Sigmoid colon (tissue), 7 donors: ENCODE data around the gene MUC6. TPM values are rescaled to one million over a fixed set of nuclear protein-coding genes. Genes with fewer than 3 reads are reported as not detected.

Experiments used
- DNase-seq: peaks from one replicate; pipeline ENCODE4 v3.0.0-alpha.2; 2019
- H3K27ac ChIP-seq, 4 donors: fragments of 200-600 bp; sonication (generic); one replicate each; pipeline ENCODE4 v1.5.1; 2016 to 2019; ENCODE audit warnings: mild to moderate bottlenecking in 1 of 4
- H3K27me3 ChIP-seq, 3 donors: fragments of 200-600 bp; sonication (generic); one replicate each; pipeline ENCODE4 v1.5.1; 2019; ENCODE audit warnings: mild to moderate bottlenecking in 1 of 3
- H3K36me3 ChIP-seq, 4 donors: fragments of 200-600 bp; sonication (generic); one replicate each; pipeline ENCODE4 v1.5.1; 2016 to 2019
- H3K4me1 ChIP-seq, 4 donors: fragments of 200-600 bp; sonication (generic); one replicate each; pipeline ENCODE4 v1.5.1; 2017 to 2019
- H3K4me3 ChIP-seq, 4 donors: fragments of 200-600 bp; sonication (generic); one replicate each; pipeline ENCODE4 v1.5.1; 2017 to 2019; ENCODE audit warnings: mild to moderate bottlenecking in 2 of 4, moderate library complexity in 1 of 4
- H3K9me3 ChIP-seq, 4 donors: fragments of 200-600 bp in 3 of 4; sonication (generic) in 3 of 4; one replicate each; pipeline versions ENCODE4 v1.5.1 to v1.6.1; 2013 to 2019
- EP300 ChIP-seq, 4 donors: sonication (generic); formaldehyde crosslinking; IDR thresholded peaks; one replicate each; pipeline ENCODE4 v1.6.1; 2017; ENCODE audit warnings: antibody characterized with exemption in 4 of 4
- POLR2A ChIP-seq, 2 donors: fragments of 450-650 bp; IDR thresholded peaks; one replicate each; pipeline ENCODE4 v1.6.1; 2016; ENCODE audit warnings: antibody characterized with exemption in 2 of 2, mild to moderate bottlenecking in 2 of 2, moderate library complexity in 2 of 2
- POLR2AphosphoS5 ChIP-seq, 4 donors: sonication (generic); formaldehyde crosslinking; IDR thresholded peaks; one replicate each; pipeline ENCODE4 v1.6.1; 2017; ENCODE audit warnings: antibody characterized with exemption in 4 of 4
- WGBS, 2 donors: extraction: QIAGEN DNeasy Blood & Tissue Kit; methylation state at CpG; one replicate each; pipeline ENCODE4 v1.1.7; 2013; 5-methylcytosine and 5-hydroxymethylcytosine counted together
- intact Hi-C: fragments of 100-400 bp; cut with DNase I; formaldehyde crosslinking; loops from one replicate; pipeline ENCODE4 v1.15.1; 2023
- polyA plus RNA-seq, 3 donors: library from polyadenylated mRNA; stranded (reverse); fragments of 200-250 nt; gene quantifications; one replicate each; pipeline ENCODE4 v1.2.3, GENCODE V29; 2013
- total RNA-seq, 4 donors: library from RNA; depleted of rRNA; stranded (reverse); fragments of >200 nt; gene quantifications; one replicate each; pipeline ENCODE4 v1.1.0, GENCODE V29; 2016
- TF ChIP-seq, protein P1 (sequence below), 4 experiments: fragments of 450-650 bp in 3 of 4; fragments of 200-600 bp in 1 of 4; IDR thresholded peaks; one replicate each; pipeline ENCODE4 v1.5.1; 2016 to 2019; ENCODE audit warnings: antibody characterized with exemption in 4 of 4, mild to moderate bottlenecking in 3 of 4, moderate library complexity in 2 of 4
- donor health status: healthy with polysubstance abuse.
- donor health status: Bipolar disorder and iron deficiency.
- donor health status: healthy.

Gene MUC6
- total and polyA plus RNA-seq, 7 donors, result under 0.01 to 0.04 TPM; not detected in 5

DNA sequence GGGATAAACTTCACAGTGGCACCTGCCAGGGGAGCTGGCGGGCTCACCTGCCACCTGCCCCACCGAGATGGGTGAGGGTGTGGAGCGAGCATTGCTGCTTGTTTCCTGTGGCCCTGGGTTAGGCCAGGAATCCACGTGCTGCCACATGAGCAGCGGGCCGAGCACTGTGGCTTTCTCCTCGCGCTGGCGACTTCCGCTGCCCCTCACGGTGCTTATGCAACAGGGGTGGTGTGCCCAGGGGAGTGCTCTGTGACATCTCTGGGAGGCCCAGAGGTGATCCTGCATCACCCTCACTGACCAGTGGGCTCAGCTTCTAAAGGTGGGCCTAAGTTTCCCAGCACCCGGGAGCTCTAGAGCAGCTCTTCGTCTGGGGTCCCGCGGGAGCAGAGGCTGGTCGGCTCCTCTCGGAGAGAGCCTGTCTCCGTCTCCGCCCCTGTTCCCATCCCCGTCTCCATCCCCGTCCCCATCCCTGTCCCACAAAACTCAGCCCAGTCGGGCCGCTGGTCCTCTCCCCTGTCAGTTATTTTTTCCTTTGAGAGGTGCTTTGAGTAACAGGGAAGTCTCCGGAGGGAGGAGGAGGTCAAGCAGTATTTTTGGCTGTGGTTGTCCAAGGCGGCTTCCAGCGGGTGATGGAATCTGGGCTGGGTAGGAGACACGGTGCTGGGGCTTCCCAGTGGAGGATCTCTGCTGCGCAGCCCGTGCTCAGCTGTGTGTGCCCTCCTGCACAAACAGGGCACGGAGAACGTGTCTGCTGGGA is 68.3 kb downstream of the MUC6 start:
- 90 to 93% methylated on average over 31 of the region's 31 CpGs for WGBS, 2 donors

DNA sequence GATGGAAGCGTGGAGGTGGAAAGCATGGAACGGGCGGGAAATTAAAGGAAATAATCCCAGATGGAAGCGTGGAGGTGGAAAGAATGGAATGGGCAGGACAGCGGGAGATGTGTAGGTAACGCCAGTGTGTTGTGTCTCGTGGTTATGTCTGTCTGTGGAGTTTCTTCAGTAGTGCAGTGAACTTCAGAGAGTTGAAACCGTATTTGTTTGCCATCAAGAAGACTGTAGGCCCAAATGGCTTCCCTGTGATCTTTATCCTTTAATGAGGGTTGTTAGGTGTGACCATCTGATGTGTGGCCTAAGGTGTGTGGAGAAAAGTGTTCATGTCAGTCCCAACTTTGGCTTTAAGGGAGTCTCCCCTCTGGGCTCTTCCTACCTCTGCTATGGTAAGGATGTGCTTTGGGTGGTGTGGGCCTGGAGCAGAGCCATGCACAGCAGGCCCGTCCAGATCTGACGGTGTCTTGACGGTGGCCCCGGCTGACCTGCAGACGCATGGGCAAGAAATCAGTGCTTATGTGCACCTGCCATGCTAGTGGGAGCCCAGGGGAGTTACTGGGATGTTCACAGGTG is 71.2 kb downstream of the MUC6 start:
- intact Hi-C loops, result no loop called here
- TF ChIP-seq EP300 (IDR thresholded peaks at IDR 0.05), result no peak
- TF ChIP-seq POLR2A (IDR thresholded peaks at IDR 0.05), result no peak
- TF ChIP-seq, protein P1, sequence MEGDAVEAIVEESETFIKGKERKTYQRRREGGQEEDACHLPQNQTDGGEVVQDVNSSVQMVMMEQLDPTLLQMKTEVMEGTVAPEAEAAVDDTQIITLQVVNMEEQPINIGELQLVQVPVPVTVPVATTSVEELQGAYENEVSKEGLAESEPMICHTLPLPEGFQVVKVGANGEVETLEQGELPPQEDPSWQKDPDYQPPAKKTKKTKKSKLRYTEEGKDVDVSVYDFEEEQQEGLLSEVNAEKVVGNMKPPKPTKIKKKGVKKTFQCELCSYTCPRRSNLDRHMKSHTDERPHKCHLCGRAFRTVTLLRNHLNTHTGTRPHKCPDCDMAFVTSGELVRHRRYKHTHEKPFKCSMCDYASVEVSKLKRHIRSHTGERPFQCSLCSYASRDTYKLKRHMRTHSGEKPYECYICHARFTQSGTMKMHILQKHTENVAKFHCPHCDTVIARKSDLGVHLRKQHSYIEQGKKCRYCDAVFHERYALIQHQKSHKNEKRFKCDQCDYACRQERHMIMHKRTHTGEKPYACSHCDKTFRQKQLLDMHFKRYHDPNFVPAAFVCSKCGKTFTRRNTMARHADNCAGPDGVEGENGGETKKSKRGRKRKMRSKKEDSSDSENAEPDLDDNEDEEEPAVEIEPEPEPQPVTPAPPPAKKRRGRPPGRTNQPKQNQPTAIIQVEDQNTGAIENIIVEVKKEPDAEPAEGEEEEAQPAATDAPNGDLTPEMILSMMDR (IDR thresholded peaks at IDR 0.05), result no peak
- TF ChIP-seq POLR2AphosphoS5 (IDR thresholded peaks at IDR 0.05), result no peak
- H3K4me1 ChIP-seq, result peaks cover 0 to 11% (median 9%) of the 10 kb centered on the region in 4 donors
- no peaks in the 10 kb centered on the region for H3K27me3 ChIP-seq
- H3K36me3 ChIP-seq, result peaks cover 2 to 51% (median 24%) of the 10 kb centered on the region in 4 donors
- no peak overlapping the region for H3K27ac ChIP-seq
- no peak overlapping the region for H3K4me3 ChIP-seq
- 92 to 95% methylated on average over 13 of the region's 13 CpGs for WGBS, 2 donors
- H3K9me3 ChIP-seq, result no peaks in the 10 kb centered on the region
- DNase-seq, result no peak

More for the DNA sequence above, 68.3 kb downstream of the MUC6 start:
- TF ChIP-seq POLR2A (IDR thresholded peaks at IDR 0.05) (no peak), POLR2AphosphoS5 (IDR thresholded peaks at IDR 0.05) (no peak), EP300 (IDR thresholded peaks at IDR 0.05) (no peak)
- TF ChIP-seq, protein P1 (IDR thresholded peaks at IDR 0.05), result no peak
- H3K4me1 ChIP-seq, result peaks cover 0 to 11% (median 9%) of the 10 kb centered on the region in 4 donors
- H3K9me3 ChIP-seq, result no peaks in the 10 kb centered on the region
- intact Hi-C loops, result no loop called here
- no peak overlapping the region for H3K27ac ChIP-seq
- H3K27me3 ChIP-seq, result no peaks in the 10 kb centered on the region
- no peak for DNase-seq
- peaks cover 15 to 51% (median 25%) of the 10 kb centered on the region in 4 donors for H3K36me3 ChIP-seq
- no peak overlapping the region for H3K4me3 ChIP-seq

DNA sequence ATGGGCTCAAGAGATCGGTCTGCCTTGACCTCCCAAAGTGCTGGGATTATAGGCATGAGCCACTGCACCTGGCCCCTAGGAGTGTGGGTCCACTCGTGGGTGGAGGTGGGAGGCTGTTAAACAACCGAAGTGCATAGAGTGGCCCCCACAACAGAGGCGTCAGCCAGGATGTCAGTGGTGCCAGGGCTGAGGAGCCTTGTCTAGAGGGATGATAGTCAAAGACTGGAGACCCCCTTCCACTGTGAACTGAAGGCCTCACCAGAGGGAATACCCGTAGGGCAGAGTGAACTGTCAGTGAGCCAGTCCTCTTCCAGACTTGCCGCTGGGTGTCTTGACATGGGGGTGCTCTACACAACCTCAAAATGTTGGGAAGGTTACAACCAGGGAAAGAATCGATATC is 72.7 kb downstream of the MUC6 start:
- 97 to 99% methylated on average over 7 of the region's 7 CpGs for WGBS, 2 donors
- intact Hi-C loops, result no loop called here
- H3K4me1 ChIP-seq, result peaks cover 0 to 11% (median 9%) of the 10 kb centered on the region in 4 donors
- DNase-seq, result no peak
- no peak overlapping the region for H3K4me3 ChIP-seq
- no peak overlapping the region for H3K27ac ChIP-seq
- TF ChIP-seq, protein P1 (IDR thresholded peaks at IDR 0.05), result no peak
- TF ChIP-seq EP300 (IDR thresholded peaks at IDR 0.05), result no peak
- TF ChIP-seq POLR2A (IDR thresholded peaks at IDR 0.05), result no peak
- no peak for TF ChIP-seq POLR2AphosphoS5 (IDR thresholded peaks at IDR 0.05)
- peaks cover 7 to 55% (median 30%) of the 10 kb centered on the region in 4 donors for H3K36me3 ChIP-seq
- H3K27me3 ChIP-seq, result no peaks in the 10 kb centered on the region
- H3K9me3 ChIP-seq, result no peaks in the 10 kb centered on the region

Other genes with a start within 250 kb of the MUC6 start
- gene CEND1, start 246.6 kb downstream of the MUC6 start, total RNA-seq, result 1 to 10 TPM; 1.8 to 3.6 (median 2.6) TPM
- gene CEND1, start 246.6 kb downstream of the MUC6 start, polyA plus RNA-seq, result 1 to 10 TPM in 1 of 3 donors, not detected in 2; 2.0 TPM
- gene SLC25A22, start 238.4 kb downstream of the MUC6 start, total RNA-seq, result 1 to 10 TPM; 3.8 to 7.2 (median 5.4) TPM
- 10 to 100 TPM in 1 of 3 donors, 1 to 10 TPM in 2; 7.8 to 26.4 (median 9.7) TPM for gene SLC25A22, start 238.4 kb downstream of the MUC6 start, polyA plus RNA-seq
- gene PIDD1, start 231.5 kb downstream of the MUC6 start, total RNA-seq, result 10 to 100 TPM in 2 of 4 donors, 1 to 10 TPM in 2; 6.7 to 26.6 (median 11.4) TPM
- 10 to 100 TPM in 1 of 3 donors, 1 to 10 TPM in 2; 4.9 to 28.8 (median 6.0) TPM for gene PIDD1, start 231.5 kb downstream of the MUC6 start, polyA plus RNA-seq
- 100 to 1,000 TPM; 405 to 632 (median 412) TPM for gene RPLP2, start 226.8 kb downstream of the MUC6 start, total RNA-seq
- gene RPLP2, start 226.8 kb downstream of the MUC6 start, polyA plus RNA-seq, result 1,000 to 10,000 TPM; 1,208 to 2,533 (median 1,777) TPM
- 10 to 100 TPM; 26.3 to 39.6 (median 34.6) TPM for gene PNPLA2, start 217.8 kb downstream of the MUC6 start, total RNA-seq
- 100 to 1,000 TPM in 1 of 3 donors, 10 to 100 TPM in 2; 35.4 to 137 (median 47.6) TPM for gene PNPLA2, start 217.8 kb downstream of the MUC6 start, polyA plus RNA-seq
- gene CRACR2B, start 208.8 kb downstream of the MUC6 start, total RNA-seq, result 1 to 10 TPM; 1.5 to 9.5 (median 4.6) TPM
- 100 to 1,000 TPM in 1 of 3 donors, 10 to 100 TPM in 2; 32.1 to 149 (median 46.8) TPM for gene CRACR2B, start 208.8 kb downstream of the MUC6 start, polyA plus RNA-seq
- 100 to 1,000 TPM in 3 of 4 donors, 10 to 100 TPM in 1; 84.4 to 343 (median 278) TPM for gene CD151, start 203.8 kb downstream of the MUC6 start, total RNA-seq
- 100 to 1,000 TPM in 1 of 3 donors, 10 to 100 TPM in 2; 91.9 to 436 (median 92.7) TPM for gene CD151, start 203.8 kb downstream of the MUC6 start, polyA plus RNA-seq
- gene POLR2L, start 194.2 kb downstream of the MUC6 start, total RNA-seq, result 10 to 100 TPM; 34.9 to 75.3 (median 52.0) TPM
- gene POLR2L, start 194.2 kb downstream of the MUC6 start, polyA plus RNA-seq, result 100 to 1,000 TPM; 139 to 198 (median 143) TPM
- 10 to 100 TPM; 79.2 to 92.7 (median 82.9) TPM for gene TSPAN4, start 193.9 kb downstream of the MUC6 start, total RNA-seq
- gene TSPAN4, start 193.9 kb downstream of the MUC6 start, polyA plus RNA-seq, result 10 to 100 TPM in 2 of 3 donors, 1 to 10 TPM in 1; 8.8 to 41.0 (median 15.0) TPM
- 10 to 100 TPM; 45.7 to 52.3 (median 48.0) TPM for gene CHID1, start 125.9 kb downstream of the MUC6 start, total RNA-seq
- 10 to 100 TPM; 16.9 to 52.0 (median 18.0) TPM for gene CHID1, start 125.9 kb downstream of the MUC6 start, polyA plus RNA-seq
- 10 to 100 TPM; 42.6 to 78.4 (median 53.1) TPM for gene AP2A2, start 110.8 kb downstream of the MUC6 start, total RNA-seq
- gene AP2A2, start 110.8 kb downstream of the MUC6 start, polyA plus RNA-seq, result 10 to 100 TPM; 21.0 to 47.0 (median 31.4) TPM
- 1 to 10 TPM in 3 of 4 donors, not detected in 1; 2.5 to 8.0 (median 2.9) TPM for gene MUC2, start 38.2 kb upstream of the MUC6 start, total RNA-seq
- gene MUC2, start 38.2 kb upstream of the MUC6 start, polyA plus RNA-seq, result 100 to 1,000 TPM in 1 of 3 donors, 10 to 100 TPM in 2; 22.8 to 248 (median 40.2) TPM
- under 1 TPM in 1 of 4 donors, not detected in 3; under 0.01 TPM for gene MUC5AC, start 121.2 kb upstream of the MUC6 start, total RNA-seq
- under 1 TPM in 2 of 3 donors, not detected in 1; under 0.01 to 0.09 TPM for gene MUC5AC, start 121.2 kb upstream of the MUC6 start, polyA plus RNA-seq
- gene MUC5B, start 186.3 kb upstream of the MUC6 start, total RNA-seq, result under 1 TPM in 1 of 4 donors, not detected in 3; 0.83 TPM
- gene MUC5B, start 186.3 kb upstream of the MUC6 start, polyA plus RNA-seq, result 100 to 1,000 TPM in 1 of 3 donors, 1 to 10 TPM in 2; 1.4 to 131 (median 4.2) TPM